GM06990 (cell line): ENCODE data around the gene MIS12.

Source experiments
- DNase-seq: peaks from one replicate; pipeline ENCODE4 v3.0.0-alpha.2; 2011; ENCODE audit not compliant: insufficient read length; ENCODE audit errors: extremely low read depth
- H3K27me3 ChIP-seq: replicated peaks from 2 replicates; pipeline ENCODE4 v1.6.0; 2011; ENCODE audit warnings: low read length; ENCODE audit not compliant: control insufficient read depth, insufficient read depth
- H3K36me3 ChIP-seq: 2 replicates; pipeline ENCODE4 v1.5.1; 2011; ENCODE audit warnings: low read length; ENCODE audit not compliant: control insufficient read depth, insufficient read depth
- H3K4me3 ChIP-seq: replicated peaks from 2 replicates; pipeline ENCODE4 v1.5.1; 2011; ENCODE audit warnings: low read depth, mild to moderate bottlenecking, control low read depth, low read length
- TF ChIP-seq, protein P1 (sequence below): IDR thresholded peaks from 2 replicates; pipeline ENCODE4 v1.5.1; 2011; ENCODE audit warnings: low read length, control low read depth, mild to moderate bottlenecking, inconsistent platforms; ENCODE audit not compliant: insufficient read depth, poor library complexity, severe bottlenecking

Gene MIS12

DNA sequence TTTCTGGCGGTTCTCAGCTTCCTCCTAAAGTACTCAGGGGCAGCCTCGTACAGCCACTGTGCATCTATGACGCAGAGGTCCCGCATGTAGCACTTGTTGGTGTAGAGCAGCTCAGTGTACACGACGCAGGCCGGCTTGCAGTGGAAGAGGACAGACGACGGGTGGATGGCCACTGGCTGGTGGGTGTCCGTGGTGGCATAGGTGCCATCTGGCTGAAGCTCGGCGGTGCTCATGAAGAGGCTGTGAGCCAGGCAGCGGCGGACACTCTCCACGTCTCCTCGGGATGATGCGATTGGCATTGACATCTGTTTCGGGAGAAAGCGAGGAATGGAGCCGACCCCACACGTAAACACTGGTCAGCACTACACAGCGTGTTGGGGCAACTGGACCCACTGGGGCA, 42.2 kb upstream of the MIS12 start:
- Histone ChIP-seq H3K36me3 (peaks cover 13% of the 10 kb centered on the region), H3K4me3 (no peak overlapping the region), H3K27me3 (no peaks in the 10 kb centered on the region)
- TF ChIP-seq, protein P1, sequence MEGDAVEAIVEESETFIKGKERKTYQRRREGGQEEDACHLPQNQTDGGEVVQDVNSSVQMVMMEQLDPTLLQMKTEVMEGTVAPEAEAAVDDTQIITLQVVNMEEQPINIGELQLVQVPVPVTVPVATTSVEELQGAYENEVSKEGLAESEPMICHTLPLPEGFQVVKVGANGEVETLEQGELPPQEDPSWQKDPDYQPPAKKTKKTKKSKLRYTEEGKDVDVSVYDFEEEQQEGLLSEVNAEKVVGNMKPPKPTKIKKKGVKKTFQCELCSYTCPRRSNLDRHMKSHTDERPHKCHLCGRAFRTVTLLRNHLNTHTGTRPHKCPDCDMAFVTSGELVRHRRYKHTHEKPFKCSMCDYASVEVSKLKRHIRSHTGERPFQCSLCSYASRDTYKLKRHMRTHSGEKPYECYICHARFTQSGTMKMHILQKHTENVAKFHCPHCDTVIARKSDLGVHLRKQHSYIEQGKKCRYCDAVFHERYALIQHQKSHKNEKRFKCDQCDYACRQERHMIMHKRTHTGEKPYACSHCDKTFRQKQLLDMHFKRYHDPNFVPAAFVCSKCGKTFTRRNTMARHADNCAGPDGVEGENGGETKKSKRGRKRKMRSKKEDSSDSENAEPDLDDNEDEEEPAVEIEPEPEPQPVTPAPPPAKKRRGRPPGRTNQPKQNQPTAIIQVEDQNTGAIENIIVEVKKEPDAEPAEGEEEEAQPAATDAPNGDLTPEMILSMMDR: no peak
- no peak for DNase-seq

DNA sequence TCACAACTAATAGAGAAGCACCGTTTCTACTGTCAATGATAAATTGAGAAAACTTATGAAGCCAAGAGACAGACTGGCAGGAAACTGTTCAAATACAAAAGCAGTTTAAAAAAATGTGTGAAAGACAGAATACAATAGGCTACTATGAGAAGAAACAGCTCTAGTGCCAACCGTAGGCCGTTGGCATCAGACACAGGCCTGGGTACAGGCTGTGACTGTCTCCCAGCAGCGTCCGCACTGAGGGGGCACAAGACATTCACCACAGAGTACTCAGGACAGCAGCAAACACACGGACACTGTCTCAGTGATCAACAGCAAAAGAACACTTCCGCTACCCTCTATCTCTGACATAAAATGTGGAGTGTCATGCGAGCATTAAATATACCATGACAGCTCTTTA, 39.6 kb upstream of the MIS12 start:
- TF ChIP-seq, protein P1: no peak
- H3K27me3 ChIP-seq: no peaks in the 10 kb centered on the region
- DNase-seq: no peak
- H3K4me3 ChIP-seq: no peak overlapping the region
- H3K36me3 ChIP-seq: peaks cover 13% of the 10 kb centered on the region

DNA sequence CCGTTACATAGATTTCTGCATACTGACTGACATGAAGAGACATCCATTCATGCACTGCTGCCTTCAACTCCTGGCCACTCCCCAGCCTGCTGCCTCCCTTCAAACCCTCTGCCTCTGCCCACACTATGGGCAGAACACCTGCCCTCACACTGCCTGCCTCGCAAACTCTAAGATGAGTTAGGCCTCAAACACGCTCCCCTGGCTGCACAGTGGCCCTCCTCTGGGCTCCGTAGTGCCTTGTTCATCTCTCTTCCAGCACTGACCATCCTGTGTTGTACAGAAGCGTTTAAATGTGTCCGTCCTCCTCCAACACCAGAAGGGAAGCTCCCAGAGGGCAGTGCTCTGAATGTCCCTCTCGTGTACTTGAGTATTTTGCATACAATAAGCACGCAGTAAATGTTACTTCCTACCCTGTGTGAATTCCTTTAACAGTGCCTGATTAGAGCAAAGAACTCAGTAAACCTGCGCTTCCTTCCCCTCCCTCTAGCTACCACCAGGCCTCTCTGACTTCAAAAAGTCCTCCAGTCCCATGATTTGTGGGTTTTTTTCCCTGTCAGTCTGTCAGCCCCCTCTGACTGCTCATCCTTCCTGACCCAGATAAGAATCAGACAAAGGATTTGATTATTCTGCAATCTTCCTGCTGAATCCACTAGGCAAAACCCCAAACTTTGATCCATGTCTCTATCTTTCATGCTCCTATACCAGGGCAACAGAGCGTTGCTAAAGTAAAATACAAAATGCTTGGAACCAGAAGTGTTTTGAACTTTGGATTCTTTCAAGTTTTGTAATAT, 21.5 kb upstream of the MIS12 start:
- Histone ChIP-seq H3K27me3 (no peaks in the 10 kb centered on the region), H3K4me3 (no peak overlapping the region), H3K36me3 (peaks cover 3% of the 10 kb centered on the region)
- TF ChIP-seq, protein P1: no peak
- DNase-seq: no peak

DNA sequence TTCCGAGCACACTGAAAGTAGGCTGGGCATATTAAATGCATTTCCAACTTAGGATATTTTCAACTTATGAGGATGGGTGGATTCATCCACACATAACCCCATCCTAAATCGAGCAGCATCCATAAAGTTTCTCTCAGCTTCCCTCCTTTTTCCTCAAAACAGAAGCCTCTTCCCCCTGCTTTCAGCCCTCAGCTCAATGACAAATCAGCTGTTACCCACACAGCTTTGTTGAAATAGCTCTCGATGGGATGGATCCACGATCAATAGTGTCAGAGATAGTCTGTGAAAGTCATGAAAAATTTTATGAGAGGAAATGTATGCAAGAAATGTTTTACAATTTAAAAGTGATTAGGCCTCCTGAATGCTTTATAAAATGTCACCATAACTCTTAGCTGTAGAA, 20.1 kb upstream of the MIS12 start:
- no peak overlapping the region for H3K4me3 ChIP-seq
- peaks cover 3% of the 10 kb centered on the region for H3K36me3 ChIP-seq
- TF ChIP-seq, protein P1: no peak
- no peak for DNase-seq
- no peaks in the 10 kb centered on the region for H3K27me3 ChIP-seq

DNA sequence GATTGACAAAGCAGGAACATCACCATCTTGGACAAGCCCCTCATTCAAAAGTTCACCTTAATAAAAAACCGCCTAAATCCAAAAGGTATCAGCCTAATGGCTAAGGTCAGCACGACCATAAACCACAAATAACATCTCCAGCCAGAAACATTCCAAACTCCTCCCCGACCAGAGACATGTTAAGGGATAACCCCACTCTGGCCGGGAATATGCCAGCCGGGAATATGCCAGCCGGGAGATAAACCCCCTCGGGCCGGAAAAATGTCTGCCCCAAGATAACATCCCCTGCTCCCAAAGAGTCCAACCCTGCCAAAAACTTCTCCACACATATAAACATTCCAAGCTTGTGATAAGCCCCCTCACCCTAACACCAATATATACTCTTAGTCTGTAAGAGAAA, 18.9 kb upstream of the MIS12 start:
- TF ChIP-seq, protein P1: no peak
- Histone ChIP-seq H3K4me3 (peak overlapping the region; percentile 98), H3K36me3 (peaks cover 5% of the 10 kb centered on the region), H3K27me3 (no peaks in the 10 kb centered on the region)
- no peak for DNase-seq
